ENCODE measurements around the gene PLSCR5. TPM values are rescaled to one million over a fixed set of nuclear protein-coding genes. Genes with fewer than 3 reads are reported as not detected.

Gene PLSCR5
- total RNA-seq, 2 donors from 2014 or later = not detected

DNA sequence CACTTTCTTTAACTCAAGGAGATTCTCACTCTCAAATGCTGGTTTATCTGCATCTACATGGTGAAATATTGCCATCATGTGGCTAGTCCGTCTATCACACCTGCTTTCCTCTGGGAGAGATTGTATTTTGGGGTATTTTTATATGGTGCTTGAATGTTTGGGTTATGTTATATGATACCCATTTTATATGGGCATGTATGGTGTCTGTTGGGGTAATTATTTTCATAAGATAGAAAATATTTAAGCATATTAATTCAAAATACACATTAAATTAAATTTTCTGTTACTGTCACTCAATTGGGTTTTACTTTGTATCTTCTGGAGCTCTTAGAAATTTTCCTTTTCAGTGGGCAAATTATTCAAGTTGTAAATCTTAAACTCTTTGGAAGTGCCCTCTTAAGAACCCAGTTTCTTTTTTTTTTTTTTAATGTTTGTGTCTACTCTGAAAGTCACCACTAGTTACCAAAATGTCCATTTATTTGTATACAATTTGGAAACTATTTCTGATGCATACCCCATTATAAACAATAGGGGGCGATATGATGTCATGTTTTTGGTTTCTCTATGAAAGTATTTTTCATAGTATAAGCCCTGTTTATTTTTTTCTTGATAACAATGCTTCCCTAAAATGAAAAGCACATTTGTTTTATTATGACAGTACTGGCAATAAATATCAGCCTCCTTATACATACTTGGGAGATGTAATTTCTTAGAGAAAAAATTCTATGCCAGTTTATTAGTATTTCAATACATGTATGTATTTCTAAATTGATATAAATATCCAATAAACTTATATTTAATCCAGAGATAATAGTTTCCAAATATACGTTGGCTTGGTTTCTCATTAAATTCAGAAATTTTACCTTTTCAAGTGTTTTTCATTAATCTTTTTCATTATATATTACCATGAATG lies 36.1 kb upstream of the PLSCR5 start:
- intact Hi-C loops (cut with DNase I) = no loop called here
- DNase-seq = peak in 2 of 4 donors; percentile 25 to 30

DNA sequence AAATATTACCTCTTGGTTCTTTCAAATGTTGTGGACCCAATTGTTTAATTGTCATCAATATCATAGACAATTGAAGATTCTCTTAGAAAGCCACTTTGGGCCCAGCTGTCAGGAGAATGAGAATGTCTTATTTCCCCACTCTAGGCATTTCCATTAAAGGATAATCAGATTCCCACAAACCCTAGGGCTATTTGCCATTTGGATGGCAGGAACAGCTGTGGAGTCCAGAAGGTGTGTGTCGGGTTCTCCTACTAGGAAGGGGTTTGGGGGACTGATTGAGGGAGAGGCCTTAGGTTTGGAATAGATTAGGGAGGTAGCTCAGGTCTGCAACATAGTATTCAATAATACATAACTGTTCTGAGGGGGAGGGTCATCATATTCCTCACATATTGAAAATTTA lies 35.2 kb upstream of the PLSCR5 start:
- no peak for TF ChIP-seq POLR2A (IDR thresholded peaks at IDR 0.05)
- TF ChIP-seq, protein P1, sequence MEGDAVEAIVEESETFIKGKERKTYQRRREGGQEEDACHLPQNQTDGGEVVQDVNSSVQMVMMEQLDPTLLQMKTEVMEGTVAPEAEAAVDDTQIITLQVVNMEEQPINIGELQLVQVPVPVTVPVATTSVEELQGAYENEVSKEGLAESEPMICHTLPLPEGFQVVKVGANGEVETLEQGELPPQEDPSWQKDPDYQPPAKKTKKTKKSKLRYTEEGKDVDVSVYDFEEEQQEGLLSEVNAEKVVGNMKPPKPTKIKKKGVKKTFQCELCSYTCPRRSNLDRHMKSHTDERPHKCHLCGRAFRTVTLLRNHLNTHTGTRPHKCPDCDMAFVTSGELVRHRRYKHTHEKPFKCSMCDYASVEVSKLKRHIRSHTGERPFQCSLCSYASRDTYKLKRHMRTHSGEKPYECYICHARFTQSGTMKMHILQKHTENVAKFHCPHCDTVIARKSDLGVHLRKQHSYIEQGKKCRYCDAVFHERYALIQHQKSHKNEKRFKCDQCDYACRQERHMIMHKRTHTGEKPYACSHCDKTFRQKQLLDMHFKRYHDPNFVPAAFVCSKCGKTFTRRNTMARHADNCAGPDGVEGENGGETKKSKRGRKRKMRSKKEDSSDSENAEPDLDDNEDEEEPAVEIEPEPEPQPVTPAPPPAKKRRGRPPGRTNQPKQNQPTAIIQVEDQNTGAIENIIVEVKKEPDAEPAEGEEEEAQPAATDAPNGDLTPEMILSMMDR (IDR thresholded peaks at IDR 0.05) = no peak
- intact Hi-C loops (cut with DNase I) = no loop called here
- Histone ChIP-seq H3K36me3 (replicated peaks in 1 of 2; ENCODE audit: insufficient read depth in 1 of 2, low read depth in 2 of 2) (no peaks in the 10 kb centered on the region), H3K9me3 (no peaks in the 10 kb centered on the region), H3K4me1 (no peaks in the 10 kb centered on the region), H3K27me3 (no peaks in the 10 kb centered on the region), H3K4me3 (no peak overlapping the region), H3K27ac (no peak overlapping the region)
- 100% methylated on average over 1 of the region's 1 CpG for WGBS, 2 donors
- no peak for ATAC-seq
- no peak for DNase-seq

More for the DNA sequence above, 36.1 kb upstream of the PLSCR5 start:
- Histone ChIP-seq H3K4me3 (no peak overlapping the region), H3K36me3 (replicated peaks in 1 of 2; ENCODE audit: insufficient read depth in 1 of 2, low read depth in 2 of 2) (no peaks in the 10 kb centered on the region), H3K9me3 (no peaks in the 10 kb centered on the region), H3K27me3 (no peaks in the 10 kb centered on the region), H3K27ac (no peak overlapping the region), H3K4me1 (no peaks in the 10 kb centered on the region)
- peak; percentile 30 for ATAC-seq
- TF ChIP-seq, protein P1 (IDR thresholded peaks at IDR 0.05) = peak; percentile 6 to 68 (median 48)
- TF ChIP-seq POLR2A (IDR thresholded peaks at IDR 0.05) = no peak
- WGBS, 2 donors = 10 to 13% methylated on average over 3 of the region's 3 CpGs

DNA sequence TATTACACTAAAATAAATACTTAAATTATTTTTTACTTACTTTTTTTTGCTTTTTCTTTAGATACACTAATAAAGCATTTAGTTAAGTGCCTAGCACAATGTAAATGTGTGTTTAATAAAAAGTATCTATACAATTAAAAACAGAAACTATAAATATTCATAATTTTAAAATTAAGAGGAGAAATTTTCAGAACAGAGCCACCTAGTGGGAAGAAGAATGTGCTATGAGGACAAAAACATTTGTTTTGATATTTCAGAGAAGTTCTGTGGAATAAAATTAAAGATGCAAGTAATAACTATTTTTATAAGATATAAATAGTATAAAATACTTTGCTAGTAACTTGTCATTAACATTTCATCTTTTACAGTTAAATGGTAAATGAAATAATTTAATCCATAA lies 33.6 kb upstream of the PLSCR5 start:
- Histone ChIP-seq H3K4me3 (no peak overlapping the region), H3K27ac (no peak overlapping the region), H3K4me1 (no peaks in the 10 kb centered on the region), H3K36me3 (replicated peaks in 1 of 2; ENCODE audit: insufficient read depth in 1 of 2, low read depth in 2 of 2) (no peaks in the 10 kb centered on the region), H3K9me3 (no peaks in the 10 kb centered on the region), H3K27me3 (no peaks in the 10 kb centered on the region)
- no peak for TF ChIP-seq POLR2A (IDR thresholded peaks at IDR 0.05)
- TF ChIP-seq, protein P1 (IDR thresholded peaks at IDR 0.05) = peak in 6 of 7 experiments; percentile 12 to 52 (median 24)
- intact Hi-C loops (cut with DNase I) = no loop called here
- ATAC-seq (no peak), DNase-seq (no peak)

DNA sequence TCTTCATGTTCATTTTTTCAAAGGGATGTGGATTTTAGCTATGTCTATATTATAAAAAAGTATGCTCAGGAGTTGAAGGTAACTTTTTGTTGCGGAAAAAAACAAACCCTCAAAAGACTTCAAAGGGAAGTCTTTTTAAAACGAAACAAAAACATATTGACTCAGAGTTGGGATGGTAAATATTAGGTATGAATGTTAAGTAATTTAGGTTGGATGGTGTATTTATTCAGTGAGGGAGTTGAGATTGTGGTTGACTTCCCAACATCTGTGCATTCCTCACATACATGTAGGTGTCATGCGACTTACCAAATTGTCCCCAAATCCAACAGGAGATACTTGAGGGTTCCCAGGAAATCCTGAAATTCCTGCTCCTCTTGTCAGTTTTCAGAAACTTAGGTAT lies 32.7 kb upstream of the PLSCR5 start:
- no peak for TF ChIP-seq POLR2A (IDR thresholded peaks at IDR 0.05)
- TF ChIP-seq, protein P1 (IDR thresholded peaks at IDR 0.05) = no peak
- DNase-seq (no peak), ATAC-seq (no peak)
- Histone ChIP-seq H3K27me3 (no peaks in the 10 kb centered on the region), H3K4me3 (no peak overlapping the region), H3K36me3 (replicated peaks in 1 of 2; ENCODE audit: insufficient read depth in 1 of 2, low read depth in 2 of 2) (no peaks in the 10 kb centered on the region), H3K27ac (no peak overlapping the region), H3K4me1 (no peaks in the 10 kb centered on the region), H3K9me3 (no peaks in the 10 kb centered on the region)
- 52 to 54% methylated on average over 3 of the region's 3 CpGs for WGBS, 2 donors
- intact Hi-C loops (cut with DNase I) = no loop called here

DNA sequence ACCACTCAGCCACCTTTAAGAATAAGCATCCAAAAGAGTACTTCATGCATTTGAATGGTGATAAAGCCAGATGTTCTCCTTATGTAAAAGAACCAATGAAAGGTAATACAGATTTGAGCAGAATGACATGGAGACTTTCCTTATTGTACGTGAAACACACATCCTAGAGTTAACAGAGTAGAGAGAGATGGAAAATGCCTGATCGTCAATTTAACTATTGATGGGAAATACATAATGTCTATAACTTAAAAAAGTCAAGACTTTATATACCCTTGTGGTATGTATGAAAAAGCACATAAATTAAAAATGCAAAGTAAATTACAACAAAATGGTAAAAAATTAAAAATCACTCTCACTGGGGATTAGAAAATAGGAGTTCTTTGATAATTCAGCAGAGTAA lies 31.7 kb upstream of the PLSCR5 start:
- H3K27me3 ChIP-seq = no peaks in the 10 kb centered on the region
- no peak for DNase-seq
- intact Hi-C loops (cut with DNase I) = no loop called here

More for the DNA sequence above, 31.7 kb upstream of the PLSCR5 start:
- Histone ChIP-seq H3K36me3 (replicated peaks in 1 of 2; ENCODE audit: insufficient read depth in 1 of 2, low read depth in 2 of 2) (no peaks in the 10 kb centered on the region), H3K4me3 (no peak overlapping the region), H3K4me1 (no peaks in the 10 kb centered on the region), H3K9me3 (no peaks in the 10 kb centered on the region), H3K27ac (no peak overlapping the region)
- no peak for TF ChIP-seq POLR2A (IDR thresholded peaks at IDR 0.05)
- TF ChIP-seq, protein P1 (IDR thresholded peaks at IDR 0.05) = no peak
- ATAC-seq = no peak
- 82 to 83% methylated on average over 2 of the region's 2 CpGs for WGBS, 2 donors
